Dedifferentiated amniotic fluid mesenchymal stem cell (primary cell): ENCODE results near the gene PHTF2.
"Not testable (repeated sequence)": the region's sequence is repeated elsewhere in the genome, so short reads cannot be mapped to it uniquely, and the experiment has no call there.

Source experiments
- DNase-seq: peaks from one replicate; pipeline ENCODE4 v3.0.0-alpha.2; 2016; ENCODE audit errors: extremely low spot score

PHTF2 gene

DNA sequence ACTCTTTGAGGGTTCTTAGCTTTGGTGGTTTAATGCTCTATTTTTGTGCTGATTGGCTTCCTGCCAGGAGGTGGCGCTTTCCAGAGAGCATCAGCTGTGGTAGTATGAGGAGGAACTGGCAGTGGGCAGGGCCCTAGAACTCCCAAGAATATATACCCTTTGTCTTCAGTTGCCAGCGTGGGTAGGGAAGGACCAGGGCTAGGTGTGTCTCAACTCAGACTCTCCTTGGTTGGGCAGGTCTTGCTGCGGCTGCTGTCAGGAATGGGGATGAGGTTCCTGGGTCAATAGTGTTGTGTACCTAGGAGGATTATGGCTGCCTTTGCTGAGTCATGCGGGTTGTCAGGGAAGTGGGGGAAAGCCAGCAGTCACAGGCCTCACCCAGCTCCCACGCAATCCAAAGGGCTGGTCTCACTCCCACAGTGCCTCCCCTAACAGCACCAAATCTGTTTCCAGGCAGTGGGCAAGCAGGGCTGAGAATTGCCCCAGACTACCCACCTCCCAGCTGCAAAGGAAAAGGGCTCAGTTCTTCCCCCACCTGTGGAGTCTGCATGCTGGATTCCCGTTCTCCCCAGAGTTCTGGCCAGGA, 191.5 kb downstream of the PHTF2 start:
- no peak for DNase-seq

DNA sequence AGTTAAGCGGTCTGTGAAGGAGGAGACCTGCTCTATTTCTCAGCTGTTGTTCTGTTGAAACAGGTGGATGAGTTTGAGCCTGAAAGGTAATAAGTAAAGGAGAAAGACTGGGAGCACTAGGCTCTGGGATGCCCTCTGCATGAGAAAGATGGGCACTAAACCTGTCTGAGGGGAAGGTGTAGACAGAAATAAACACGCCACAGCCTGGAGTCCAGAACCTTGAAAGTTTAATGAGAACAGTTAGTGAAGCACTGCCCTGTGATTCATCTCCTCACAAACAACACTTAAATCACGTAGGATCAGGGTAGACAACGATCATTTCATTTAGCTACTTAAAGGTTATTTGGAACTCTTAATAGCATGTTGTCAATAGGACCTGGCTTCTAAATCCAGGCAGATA, 193.1 kb downstream of the PHTF2 start:
- no peak for DNase-seq

DNA sequence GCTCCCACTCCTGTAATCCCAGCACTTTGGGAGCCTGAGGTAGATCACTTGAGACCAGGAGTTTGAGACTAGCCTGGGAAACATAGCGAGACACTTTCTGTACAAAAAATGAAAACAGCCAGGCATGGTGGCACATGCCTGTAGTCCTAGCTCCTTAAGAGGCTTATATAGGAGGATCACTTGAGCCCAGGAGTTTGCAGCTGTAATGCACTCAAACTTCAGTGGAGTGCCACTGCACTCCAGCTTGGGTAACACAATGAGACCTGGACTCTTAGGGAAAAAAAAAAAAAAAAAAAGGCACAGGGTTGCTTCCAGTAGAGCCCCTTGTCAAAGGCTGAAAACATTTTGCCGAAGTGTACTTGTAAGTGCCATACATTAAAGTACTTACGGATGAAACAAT, 195.3 kb downstream of the PHTF2 start:
- no peak for DNase-seq

DNA sequence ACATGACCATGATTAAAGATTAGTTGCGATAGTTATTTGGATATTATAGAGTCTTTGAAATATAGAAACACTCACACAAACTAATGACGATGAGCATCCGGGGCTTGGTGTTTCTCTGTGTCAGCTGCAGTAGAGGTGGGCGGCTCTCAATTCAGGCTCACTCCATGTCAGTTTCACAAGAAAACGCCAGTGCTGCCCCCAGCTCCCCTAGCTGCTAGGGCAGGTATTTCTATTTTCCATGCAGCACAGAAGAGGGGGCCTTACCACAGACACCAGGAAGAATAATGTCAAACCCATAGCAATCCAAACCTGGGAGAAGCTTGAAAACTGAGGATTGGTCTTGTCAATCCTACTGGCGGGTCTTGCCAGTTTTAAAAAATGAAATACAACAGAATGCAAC, 197.1 kb downstream of the PHTF2 start:
- DNase-seq = no peak

DNA sequence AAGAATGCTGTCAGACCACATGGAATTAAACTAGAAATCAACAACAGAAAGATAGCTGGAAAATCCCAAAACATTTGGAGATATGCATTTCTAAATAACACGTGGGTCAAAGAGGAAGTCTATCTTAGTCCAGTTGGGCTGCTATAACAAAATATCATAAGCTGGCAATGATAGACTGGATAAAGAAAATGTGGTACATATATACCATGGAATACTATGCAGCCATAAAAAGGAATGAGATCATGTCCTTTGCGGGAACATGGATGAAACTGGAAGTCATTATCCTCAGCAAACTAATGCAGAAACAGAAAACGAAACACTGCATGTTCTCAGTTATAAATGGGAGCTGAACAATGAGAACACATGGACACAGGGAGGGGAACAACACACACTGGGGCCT, 200.6 kb downstream of the PHTF2 start:
- not testable (repeated sequence) for DNase-seq

DNA sequence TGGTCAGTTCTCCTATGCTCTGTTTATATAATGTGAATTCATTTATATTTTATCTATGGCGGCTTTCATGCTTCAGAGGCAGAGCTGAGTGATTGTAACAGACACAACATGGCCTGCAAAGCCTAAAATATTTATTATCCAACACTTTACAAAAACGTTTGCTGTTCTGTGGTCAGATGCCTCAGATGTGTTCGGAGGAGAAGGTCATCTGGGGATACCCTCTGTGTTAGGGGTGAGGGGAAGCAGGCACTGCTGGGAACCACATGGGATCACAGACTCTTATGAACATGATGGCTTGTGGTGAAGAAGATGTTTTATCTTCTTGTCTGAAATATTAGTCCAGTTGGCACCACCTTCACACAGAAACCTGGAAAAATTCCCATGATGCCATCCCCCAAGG, 203.4 kb downstream of the PHTF2 start:
- DNase-seq = no peak

DNA sequence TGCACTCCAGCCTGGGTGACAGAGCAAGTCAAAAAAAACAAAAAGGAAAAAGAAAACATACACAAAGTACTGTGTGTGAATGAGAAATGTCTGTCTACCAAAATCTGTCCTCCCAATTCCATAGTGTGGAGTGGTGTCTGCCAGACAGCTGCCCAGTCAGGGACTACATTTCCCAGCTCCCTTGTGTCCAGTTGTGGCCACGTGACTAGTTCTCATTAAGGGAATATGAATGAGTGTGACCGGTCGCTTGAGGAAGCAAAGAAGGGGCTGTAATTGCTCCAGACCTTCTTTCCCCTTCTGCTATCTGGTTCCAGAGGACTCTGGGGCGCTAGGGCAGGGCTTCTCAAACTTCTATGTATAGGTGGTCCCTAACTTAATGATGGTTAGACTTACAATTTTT, 204.1 kb downstream of the PHTF2 start:
- no peak for DNase-seq

DNA sequence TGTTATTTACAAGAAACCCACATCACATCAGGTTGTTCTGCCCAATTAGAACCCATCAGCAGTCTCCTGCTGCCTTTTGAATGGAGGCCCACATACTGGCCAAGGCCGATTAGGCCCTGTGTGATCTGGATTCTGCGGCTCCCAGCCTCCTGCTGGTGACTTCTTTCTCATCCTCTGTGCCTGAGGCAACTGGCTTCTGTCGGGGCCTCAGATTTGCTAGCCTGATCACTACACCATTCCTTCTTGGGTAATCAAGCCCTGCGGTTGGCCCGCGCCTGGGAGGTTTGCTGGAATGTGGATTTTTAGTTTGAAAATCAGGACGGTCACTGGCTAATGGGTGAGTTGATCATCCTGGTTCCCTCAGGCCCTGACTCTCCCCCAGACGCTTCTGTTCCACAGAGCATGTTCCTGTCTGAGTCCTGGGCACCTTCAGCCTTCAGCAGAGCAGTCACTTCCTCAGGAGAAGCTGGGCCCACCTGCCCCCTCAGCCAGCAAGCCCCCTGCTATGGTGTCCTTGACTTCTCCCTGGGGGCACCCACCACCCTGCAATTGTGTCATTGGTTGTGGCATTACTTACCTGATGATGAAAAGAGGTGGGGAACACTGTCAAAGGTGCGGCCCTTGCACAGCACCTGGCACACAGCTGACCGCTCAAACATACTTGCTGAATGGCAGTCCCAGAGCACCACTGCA, 207.6 kb downstream of the PHTF2 start:
- no peak for DNase-seq
